DLD1 (cell line): ENCODE data around the gene MEGF6.

Experiments
- in situ Hi-C: cut with HindIII; loops from 2 replicates; pipeline ENCODE4 v1.10.0; 2017; ENCODE audit warnings: low sequenced_read_pairs

MEGF6 gene

GRCh38 chr1:3614755-3615742 is 3.7 kb upstream of the MEGF6 start:
- in situ Hi-C loops, result no loop called here

DNA sequence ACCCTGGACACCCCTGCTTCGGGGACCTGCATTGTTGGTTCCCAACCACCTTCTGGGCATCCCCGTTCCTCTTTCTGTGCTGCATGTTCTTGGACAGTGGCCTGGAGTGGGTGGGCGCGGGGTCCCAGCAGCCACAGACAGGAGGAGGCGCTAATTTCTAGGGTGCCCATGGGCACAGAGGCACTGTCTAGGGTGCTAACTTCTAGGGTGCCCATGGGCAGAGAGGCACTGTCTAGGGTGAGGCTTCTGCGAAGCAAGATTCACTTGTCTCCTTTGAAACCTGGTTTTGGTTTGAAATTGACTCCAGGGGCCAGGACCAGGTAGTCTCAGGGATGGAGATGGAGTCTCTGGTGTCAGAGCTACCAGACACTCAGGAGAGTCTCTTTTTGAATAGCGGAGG is 815 bp upstream of the MEGF6 start:
- in situ Hi-C loops, result no loop called here

GRCh38 chr1:3610527-3611169 is 660 bp downstream of the MEGF6 start:
- in situ Hi-C loops, result no loop called here

GRCh38 chr1:3609769-3610526 is 1.4 kb downstream of the MEGF6 start:
- in situ Hi-C loops, result no loop called here

- in situ Hi-C loops, result no loop called here
These were observed 2.1 kb downstream of the MEGF6 start for GRCh38 chr1:3609016-3609768.

- in situ Hi-C loops, result no loop called here
These were observed 3.2 kb downstream of the MEGF6 start for GRCh38 chr1:3608154-3608553.

- in situ Hi-C loops, result no loop called here
These were observed 3.6 kb downstream of the MEGF6 start for GRCh38 chr1:3607703-3608065.

DNA sequence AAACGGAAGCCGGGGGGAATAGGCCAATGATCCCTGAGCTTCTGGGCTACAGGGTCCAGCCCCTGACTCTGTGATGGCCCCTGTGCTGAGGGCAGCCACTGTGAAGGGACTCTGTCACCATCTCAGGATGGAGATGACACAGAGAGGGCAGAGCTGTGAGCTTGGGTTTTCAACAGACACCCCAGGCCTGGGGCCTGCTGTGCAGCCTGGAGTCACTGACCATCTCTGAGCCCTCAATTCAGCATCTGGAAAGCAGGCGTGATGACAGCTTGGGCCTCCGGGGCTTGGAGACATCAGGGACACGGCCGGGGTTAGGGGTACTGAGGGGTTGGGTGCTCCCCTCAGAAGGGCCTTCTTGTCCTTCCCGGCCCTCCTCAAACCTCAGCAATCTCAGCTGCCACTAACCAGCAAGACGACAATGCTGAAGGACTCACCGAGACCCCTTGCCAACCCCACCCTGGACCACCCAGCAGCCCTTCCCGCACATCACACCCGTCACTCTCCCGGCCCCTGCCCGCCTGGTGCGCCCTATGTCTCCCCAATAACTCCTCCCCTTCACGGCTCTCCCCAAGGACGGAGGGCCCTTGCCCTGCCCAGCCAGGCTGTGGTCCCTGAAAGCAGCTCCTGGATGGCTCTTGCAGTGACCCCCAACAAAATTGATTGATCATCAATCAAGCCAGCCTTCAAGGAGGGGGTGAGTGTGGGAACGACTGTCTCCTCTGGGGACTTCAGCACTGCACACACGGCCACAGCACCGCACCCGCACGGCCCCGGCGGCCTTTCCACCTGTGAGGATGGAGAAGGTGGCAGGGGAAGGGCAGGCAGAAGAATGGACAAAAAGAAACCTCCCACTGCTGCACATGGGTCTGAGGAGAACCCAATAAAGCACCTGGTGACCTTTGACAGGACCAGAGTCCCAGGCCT is 4.3 kb downstream of the MEGF6 start:
- in situ Hi-C loops, result no loop called here

- in situ Hi-C loops, result no loop called here
These were observed 6.1 kb downstream of the MEGF6 start for GRCh38 chr1:3604997-3605823.

- in situ Hi-C loops, result no loop called here
These were observed 6.8 kb downstream of the MEGF6 start for GRCh38 chr1:3604468-3604974.

DNA sequence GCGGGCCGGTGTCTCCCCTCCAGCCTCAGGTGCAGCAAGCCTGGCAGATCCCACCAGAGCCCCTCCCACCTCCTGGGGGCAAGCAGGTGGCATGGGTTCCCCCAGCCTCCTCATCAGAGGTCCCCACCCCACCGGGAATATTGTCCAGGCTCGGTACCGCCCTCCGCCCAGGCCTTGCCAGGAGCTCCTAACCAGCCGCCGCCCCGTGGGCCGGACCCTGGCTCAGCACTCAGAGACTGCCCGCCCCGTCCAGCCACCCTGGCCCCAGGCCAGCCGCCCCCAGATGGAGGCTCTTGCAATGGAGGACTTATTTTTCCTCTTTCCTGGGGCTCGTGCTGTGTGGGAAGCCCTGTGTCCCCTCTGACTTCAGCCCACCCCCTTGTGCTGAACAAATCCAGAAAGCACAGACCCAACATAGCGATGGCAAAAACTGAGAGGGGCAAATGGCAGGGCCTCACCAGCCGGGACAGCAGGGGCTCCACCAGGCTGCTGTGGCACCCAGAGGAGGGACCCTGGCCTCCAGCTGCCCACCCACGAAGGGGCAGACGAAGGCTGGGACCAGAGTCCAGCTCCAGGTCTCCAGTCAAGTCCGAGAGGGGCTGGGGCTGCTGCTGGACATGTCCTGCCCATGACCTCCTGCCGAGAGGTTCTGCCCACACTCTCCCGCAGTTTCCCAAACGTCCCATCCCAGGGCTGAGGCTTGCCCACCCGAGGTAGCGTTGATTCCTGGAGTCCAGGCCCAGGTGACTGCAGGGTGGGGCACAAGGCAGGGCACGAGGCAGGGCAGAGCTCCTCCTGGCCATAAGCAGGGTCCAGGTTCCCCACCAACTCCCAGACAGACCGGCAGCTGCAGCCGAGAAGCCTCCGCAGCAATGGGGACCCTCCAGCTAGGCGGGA is 7.5 kb downstream of the MEGF6 start:
- in situ Hi-C loops, result no loop called here

- in situ Hi-C loops, result no loop called here
These were observed 8.2 kb downstream of the MEGF6 start for GRCh38 chr1:3603156-3603555.

GRCh38 chr1:3602375-3602774 is 8.9 kb downstream of the MEGF6 start:
- in situ Hi-C loops, result no loop called here

- in situ Hi-C loops, result no loop called here
These were observed 9.6 kb downstream of the MEGF6 start for GRCh38 chr1:3601743-3602142.

DNA sequence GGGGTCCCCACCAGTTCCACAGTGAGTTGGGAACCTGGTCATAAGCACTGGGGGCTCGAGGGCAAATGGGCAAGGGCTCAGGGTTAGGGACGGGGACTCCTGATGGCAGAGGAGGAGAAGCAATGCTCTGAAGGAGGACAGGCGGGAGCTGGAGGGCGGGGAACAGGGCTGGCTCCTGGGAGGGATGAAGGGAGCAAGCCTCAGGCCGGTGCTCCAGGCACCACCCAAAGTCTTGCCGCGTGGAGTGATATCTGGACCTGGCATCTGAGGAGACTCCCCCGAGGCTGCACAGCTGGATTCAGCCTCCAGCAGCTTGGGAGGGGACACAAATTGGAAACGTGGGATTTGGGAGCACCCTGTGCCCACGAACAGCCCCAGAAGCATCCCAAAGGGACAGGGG is 11.0 kb downstream of the MEGF6 start:
- in situ Hi-C loops, result no loop called here

- in situ Hi-C loops, result no loop called here
These were observed 11.5 kb downstream of the MEGF6 start for GRCh38 chr1:3599816-3600215.

DNA sequence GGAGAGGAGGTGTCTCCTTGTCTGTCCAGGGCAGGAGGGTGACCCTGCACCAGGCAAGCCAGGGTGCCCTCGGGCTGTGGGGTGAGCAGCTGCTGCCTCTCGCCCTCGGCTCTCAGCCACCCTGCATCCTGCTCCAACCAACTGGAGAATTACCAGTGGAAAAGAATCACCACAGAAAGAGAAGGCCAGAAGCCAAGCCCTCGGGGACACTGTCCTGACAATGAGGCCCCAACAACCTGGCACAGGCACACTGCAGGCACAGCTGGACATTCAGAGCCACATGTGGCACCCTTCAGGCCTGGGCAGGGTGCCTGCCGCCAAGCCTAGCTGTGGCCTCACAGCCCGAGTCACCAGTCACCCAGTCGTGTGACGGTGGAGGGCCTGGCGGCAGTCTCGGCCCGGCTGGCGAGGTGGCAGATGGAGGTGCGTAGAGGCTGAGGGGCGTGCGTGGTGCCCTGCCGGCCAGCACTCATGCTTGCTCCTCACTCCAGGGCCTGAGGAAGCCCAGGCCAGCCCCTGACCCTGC is 12.0 kb downstream of the MEGF6 start:
- in situ Hi-C loops, result no loop called here
